SJCRH30 (cell line): ENCODE data around the gene SLC25A21. TPM values are rescaled to one million over a fixed set of nuclear protein-coding genes. Genes with fewer than 3 reads are reported as not detected.
"Not testable (repeated sequence)": the region's sequence is repeated elsewhere in the genome, so short reads cannot be mapped to it uniquely, and the experiment has no call there.

ENCODE experiments used
- DNase-seq, 2 experiments: peaks; one replicate each; pipeline ENCODE4 v3.0.0-alpha.2; 2015 to 2020
- H3K27ac ChIP-seq: fragments of 250-450 bp; sonication (Bioruptor Pico); 2 replicates; pipeline ENCODE4 v1.5.1; 2020; ENCODE audit warnings: mild to moderate bottlenecking, moderate library complexity
- H3K27me3 ChIP-seq: fragments of 250-450 bp; sonication (Bioruptor Pico); 2 replicates; pipeline ENCODE4 v1.5.1; 2020; ENCODE audit warnings: mild to moderate bottlenecking, moderate library complexity
- H3K36me3 ChIP-seq: fragments of 250-450 bp; sonication (Bioruptor Pico); 2 replicates; pipeline ENCODE4 v1.5.1; 2020; ENCODE audit warnings: mild to moderate bottlenecking, moderate library complexity
- H3K4me1 ChIP-seq: fragments of 250-450 bp; sonication (Bioruptor Pico); 2 replicates; pipeline ENCODE4 v1.5.1; 2020; ENCODE audit warnings: mild to moderate bottlenecking, moderate library complexity
- H3K4me3 ChIP-seq: fragments of 250-450 bp; sonication (Bioruptor Pico); 2 replicates; pipeline ENCODE4 v1.5.1; 2020; ENCODE audit warnings: mild to moderate bottlenecking, moderate library complexity
- H3K9me3 ChIP-seq: fragments of 250-450 bp; sonication (Bioruptor Pico); replicated peaks from 2 replicates; pipeline ENCODE4 v1.5.1; 2020; ENCODE audit warnings: mild to moderate bottlenecking, moderate library complexity
- total RNA-seq: library from RNA; depleted of rRNA; stranded (reverse); fragments of >200 nt; shearing (Covaris generic); gene quantifications from 2 replicates; pipeline ENCODE4 v1.2.3, GENCODE V29; 2014

SLC25A21 gene
- total RNA-seq, 1 experiment from 2014 or later = 0.45 TPM

GRCh38 chr14:36820111-36820709, 352.2 kb downstream of the SLC25A21 start:
- Histone ChIP-seq H3K27me3 (no peaks in the 10 kb centered on the region; the same call in 1 of the 2 replicates), H3K36me3 (no peaks in the 10 kb centered on the region), H3K4me1 (no peaks in the 10 kb centered on the region), H3K4me3 (no peak overlapping the region), H3K27ac (no peak overlapping the region), H3K9me3 (no peaks in the 10 kb centered on the region)
- no peak for DNase-seq

GRCh38 chr14:36818794-36819384, 353.5 kb downstream of the SLC25A21 start:
- Histone ChIP-seq H3K4me3 (no peak overlapping the region), H3K36me3 (no peaks in the 10 kb centered on the region), H3K4me1 (no peaks in the 10 kb centered on the region), H3K9me3 (no peaks in the 10 kb centered on the region), H3K27me3 (no peaks in the 10 kb centered on the region; the same call in 1 of the 2 replicates), H3K27ac (no peak overlapping the region)
- peak in 1 of 2 experiments; percentile 8 for DNase-seq

- no peak for DNase-seq
- Histone ChIP-seq H3K27ac (no peak overlapping the region), H3K4me1 (no peaks in the 10 kb centered on the region), H3K9me3 (no peaks in the 10 kb centered on the region), H3K27me3 (no peaks in the 10 kb centered on the region; the same call in 1 of the 2 replicates), H3K36me3 (no peaks in the 10 kb centered on the region), H3K4me3 (no peak overlapping the region)
These were observed 354.2 kb downstream of the SLC25A21 start for GRCh38 chr14:36818246-36818645.

- no peaks in the 10 kb centered on the region for H3K4me1 ChIP-seq
- H3K27ac ChIP-seq = no peak overlapping the region
- no peak overlapping the region for H3K4me3 ChIP-seq
- no peaks in the 10 kb centered on the region; the same call in 1 of the 2 replicates for H3K27me3 ChIP-seq
- no peaks in the 10 kb centered on the region for H3K9me3 ChIP-seq
- no peak for DNase-seq
- no peaks in the 10 kb centered on the region for H3K36me3 ChIP-seq
These were observed 355.1 kb downstream of the SLC25A21 start for GRCh38 chr14:36817071-36817930.

GRCh38 chr14:36816481-36816880, 355.9 kb downstream of the SLC25A21 start:
- Histone ChIP-seq H3K4me3 (no peak overlapping the region), H3K27me3 (no peaks in the 10 kb centered on the region; the same call in 1 of the 2 replicates), H3K9me3 (no peaks in the 10 kb centered on the region), H3K36me3 (no peaks in the 10 kb centered on the region), H3K4me1 (no peaks in the 10 kb centered on the region), H3K27ac (no peak overlapping the region)
- no peak for DNase-seq

- not testable (repeated sequence) for H3K4me3 ChIP-seq, H3K36me3 ChIP-seq
These were observed 357.6 kb downstream of the SLC25A21 start for GRCh38 chr14:36814783-36815182.

GRCh38 chr14:36810209-36810608, 362.2 kb downstream of the SLC25A21 start:
- no peaks in the 10 kb centered on the region for H3K36me3 ChIP-seq
- H3K4me3 ChIP-seq = no peak overlapping the region
- H3K9me3 ChIP-seq = no peaks in the 10 kb centered on the region
- no peak overlapping the region for H3K27ac ChIP-seq
- no peaks in the 10 kb centered on the region for H3K4me1 ChIP-seq
- peaks cover 2% of the 10 kb centered on the region; the same call in 1 of the 2 replicates for H3K27me3 ChIP-seq
- DNase-seq = no peak

More at GRCh38 chr14:36814783-36815182, 357.6 kb downstream of the SLC25A21 start:
- not testable (repeated sequence) for H3K4me1 ChIP-seq, H3K27me3 ChIP-seq, H3K27ac ChIP-seq, H3K9me3 ChIP-seq, DNase-seq

GRCh38 chr14:36807727-36808126, 364.7 kb downstream of the SLC25A21 start:
- Histone ChIP-seq H3K27ac (no peak overlapping the region), H3K4me3 (no peak overlapping the region), H3K9me3 (no peaks in the 10 kb centered on the region), H3K27me3 (0 out of 2 replicates have a peak, but pooled peaks cover 2% of the 10 kb centered on the region), H3K4me1 (no peaks in the 10 kb centered on the region), H3K36me3 (no peaks in the 10 kb centered on the region)
- DNase-seq = no peak

GRCh38 chr14:36805131-36805559, 367.3 kb downstream of the SLC25A21 start:
- 0 out of 2 replicates have a peak, but pooled peaks cover 2% of the 10 kb centered on the region for H3K27me3 ChIP-seq
- no peak overlapping the region for H3K27ac ChIP-seq
- H3K9me3 ChIP-seq = no peaks in the 10 kb centered on the region
- H3K4me3 ChIP-seq = no peak overlapping the region
- no peak for DNase-seq
- H3K36me3 ChIP-seq = no peaks in the 10 kb centered on the region
- H3K4me1 ChIP-seq = no peaks in the 10 kb centered on the region

- Histone ChIP-seq H3K27ac (no peak overlapping the region), H3K4me1 (no peaks in the 10 kb centered on the region), H3K9me3 (no peaks in the 10 kb centered on the region), H3K4me3 (no peak overlapping the region), H3K36me3 (no peaks in the 10 kb centered on the region), H3K27me3 (no peaks in the 10 kb centered on the region)
- no peak for DNase-seq
These were observed 374.8 kb downstream of the SLC25A21 start for GRCh38 chr14:36797634-36798033.

GRCh38 chr14:36791402-36791801, 381.0 kb downstream of the SLC25A21 start:
- Histone ChIP-seq H3K4me3 (no peak overlapping the region), H3K36me3 (no peaks in the 10 kb centered on the region), H3K27ac (no peak overlapping the region), H3K9me3 (no peaks in the 10 kb centered on the region), H3K27me3 (0 out of 2 replicates have a peak, but pooled peaks cover 8% of the 10 kb centered on the region), H3K4me1 (no peaks in the 10 kb centered on the region)
- no peak for DNase-seq

GRCh38 chr14:36785511-36785910, 386.9 kb downstream of the SLC25A21 start:
- no peaks in the 10 kb centered on the region for H3K36me3 ChIP-seq
- H3K27me3 ChIP-seq = no peaks in the 10 kb centered on the region
- no peak for DNase-seq
- H3K9me3 ChIP-seq = no peaks in the 10 kb centered on the region
- no peak overlapping the region for H3K27ac ChIP-seq
- no peak overlapping the region for H3K4me3 ChIP-seq
- no peaks in the 10 kb centered on the region for H3K4me1 ChIP-seq

- Histone ChIP-seq H3K4me3 (no peak overlapping the region), H3K4me1 (no peaks in the 10 kb centered on the region), H3K36me3 (no peaks in the 10 kb centered on the region), H3K27ac (no peak overlapping the region), H3K27me3 (no peaks in the 10 kb centered on the region), H3K9me3 (no peaks in the 10 kb centered on the region)
- no peak for DNase-seq
These were observed 387.9 kb downstream of the SLC25A21 start for GRCh38 chr14:36784541-36784940.

- no peaks in the 10 kb centered on the region for H3K27me3 ChIP-seq
- H3K36me3 ChIP-seq = no peaks in the 10 kb centered on the region
- no peak for DNase-seq
- no peak overlapping the region for H3K4me3 ChIP-seq
- H3K4me1 ChIP-seq = no peaks in the 10 kb centered on the region
- H3K27ac ChIP-seq = no peak overlapping the region
- no peaks in the 10 kb centered on the region for H3K9me3 ChIP-seq
These were observed 390.5 kb downstream of the SLC25A21 start for GRCh38 chr14:36781897-36782296.

- Histone ChIP-seq H3K27me3 (no peaks in the 10 kb centered on the region), H3K9me3 (no peaks in the 10 kb centered on the region), H3K4me1 (peaks cover 12% of the 10 kb centered on the region), H3K4me3 (no peak overlapping the region), H3K27ac (no peak overlapping the region), H3K36me3 (no peaks in the 10 kb centered on the region)
- no peak for DNase-seq
These were observed 398.8 kb downstream of the SLC25A21 start for GRCh38 chr14:36773558-36773957.
